HG02759 (cell line): ENCODE data around the gene L1CAM.

ENCODE experiments used
- ATAC-seq: cut with Tn5 transposase; IDR thresholded peaks from one replicate; pipeline ENCODE4 v1.9.1; 2021; ENCODE audit warnings: mild to moderate bottlenecking, moderate library complexity; ENCODE audit not compliant: unreplicated experiment

L1CAM gene, protein sequence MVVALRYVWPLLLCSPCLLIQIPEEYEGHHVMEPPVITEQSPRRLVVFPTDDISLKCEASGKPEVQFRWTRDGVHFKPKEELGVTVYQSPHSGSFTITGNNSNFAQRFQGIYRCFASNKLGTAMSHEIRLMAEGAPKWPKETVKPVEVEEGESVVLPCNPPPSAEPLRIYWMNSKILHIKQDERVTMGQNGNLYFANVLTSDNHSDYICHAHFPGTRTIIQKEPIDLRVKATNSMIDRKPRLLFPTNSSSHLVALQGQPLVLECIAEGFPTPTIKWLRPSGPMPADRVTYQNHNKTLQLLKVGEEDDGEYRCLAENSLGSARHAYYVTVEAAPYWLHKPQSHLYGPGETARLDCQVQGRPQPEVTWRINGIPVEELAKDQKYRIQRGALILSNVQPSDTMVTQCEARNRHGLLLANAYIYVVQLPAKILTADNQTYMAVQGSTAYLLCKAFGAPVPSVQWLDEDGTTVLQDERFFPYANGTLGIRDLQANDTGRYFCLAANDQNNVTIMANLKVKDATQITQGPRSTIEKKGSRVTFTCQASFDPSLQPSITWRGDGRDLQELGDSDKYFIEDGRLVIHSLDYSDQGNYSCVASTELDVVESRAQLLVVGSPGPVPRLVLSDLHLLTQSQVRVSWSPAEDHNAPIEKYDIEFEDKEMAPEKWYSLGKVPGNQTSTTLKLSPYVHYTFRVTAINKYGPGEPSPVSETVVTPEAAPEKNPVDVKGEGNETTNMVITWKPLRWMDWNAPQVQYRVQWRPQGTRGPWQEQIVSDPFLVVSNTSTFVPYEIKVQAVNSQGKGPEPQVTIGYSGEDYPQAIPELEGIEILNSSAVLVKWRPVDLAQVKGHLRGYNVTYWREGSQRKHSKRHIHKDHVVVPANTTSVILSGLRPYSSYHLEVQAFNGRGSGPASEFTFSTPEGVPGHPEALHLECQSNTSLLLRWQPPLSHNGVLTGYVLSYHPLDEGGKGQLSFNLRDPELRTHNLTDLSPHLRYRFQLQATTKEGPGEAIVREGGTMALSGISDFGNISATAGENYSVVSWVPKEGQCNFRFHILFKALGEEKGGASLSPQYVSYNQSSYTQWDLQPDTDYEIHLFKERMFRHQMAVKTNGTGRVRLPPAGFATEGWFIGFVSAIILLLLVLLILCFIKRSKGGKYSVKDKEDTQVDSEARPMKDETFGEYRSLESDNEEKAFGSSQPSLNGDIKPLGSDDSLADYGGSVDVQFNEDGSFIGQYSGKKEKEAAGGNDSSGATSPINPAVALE

DNA sequence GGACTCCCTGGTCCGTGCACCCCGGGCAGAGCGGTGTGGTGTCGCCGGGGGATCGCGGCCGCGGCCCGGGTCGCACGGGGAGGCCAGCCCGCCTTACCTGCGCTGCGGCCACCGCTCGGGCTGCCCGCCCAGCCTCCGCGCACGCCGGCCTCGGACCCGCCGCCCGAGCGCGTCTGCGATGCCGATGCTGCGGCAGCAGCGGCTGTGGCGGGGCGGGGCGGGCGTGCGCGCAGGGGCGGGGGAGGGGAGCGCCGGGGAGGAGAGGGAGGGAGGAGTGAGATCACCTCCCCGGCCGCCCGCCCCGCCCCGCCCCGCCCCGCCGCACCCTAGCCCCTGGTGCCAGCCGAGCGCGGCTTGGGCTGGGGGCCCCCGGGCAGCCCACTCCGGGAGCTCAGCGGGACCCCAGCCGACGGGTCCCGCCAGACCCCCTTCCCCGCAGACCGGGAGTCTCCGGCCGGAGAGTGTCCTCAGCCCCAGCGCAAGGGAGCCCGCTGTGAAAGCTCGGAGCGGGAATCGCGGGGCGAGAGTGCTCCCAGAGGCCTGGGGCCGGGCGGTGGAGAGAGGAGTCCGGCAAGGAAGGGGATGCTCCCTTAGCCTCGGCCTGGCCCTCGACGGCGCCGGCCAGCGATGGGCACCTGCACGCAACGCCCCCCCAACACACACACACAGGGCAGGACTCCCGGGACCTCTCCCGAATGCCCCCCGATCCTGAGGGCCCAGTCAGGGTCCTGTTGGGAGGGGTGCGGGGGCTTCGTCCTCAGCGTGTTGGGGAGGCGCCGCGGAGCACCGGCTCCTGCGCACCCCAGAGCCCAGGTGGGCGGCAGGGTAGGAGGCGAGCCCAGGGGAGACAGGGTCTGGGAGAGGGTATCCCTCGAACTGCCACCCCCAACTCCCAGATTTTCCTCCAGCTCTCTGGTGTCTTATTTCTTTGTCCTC lies at the start of gene L1CAM:
L1CAM (minus strand) TSS at position 206 of the 936 bp plus-strand sequence. CDS start 10,337 bp downstream, outside the sequence.
- ATAC-seq = no peak

DNA sequence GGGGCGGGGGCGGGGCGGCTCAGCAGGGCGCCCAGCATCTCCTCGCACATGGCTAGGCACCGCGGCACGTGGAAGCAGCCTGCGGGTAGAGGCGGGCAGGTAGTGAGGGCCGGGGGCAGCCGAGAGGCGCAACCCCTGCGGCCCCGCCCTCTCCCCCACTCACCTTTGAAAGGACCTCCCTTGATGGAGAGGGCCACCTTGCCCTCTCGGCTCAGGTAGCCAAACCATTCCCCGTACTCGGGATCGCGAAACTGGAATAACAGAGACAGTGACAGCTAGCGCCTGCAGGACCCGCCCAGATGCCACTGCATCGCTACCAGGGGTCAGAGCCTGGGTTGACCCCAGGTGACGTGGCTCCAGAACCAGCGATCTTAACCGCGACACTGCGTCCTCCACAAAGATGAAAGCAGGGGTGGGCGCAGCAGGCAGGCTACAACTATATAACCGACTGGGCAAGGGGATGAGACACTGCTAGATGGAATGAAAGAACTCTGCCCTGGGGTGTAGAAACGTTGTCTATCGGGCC lies 49.4 kb upstream of the L1CAM start:
- peak; percentile 12 for ATAC-seq

DNA sequence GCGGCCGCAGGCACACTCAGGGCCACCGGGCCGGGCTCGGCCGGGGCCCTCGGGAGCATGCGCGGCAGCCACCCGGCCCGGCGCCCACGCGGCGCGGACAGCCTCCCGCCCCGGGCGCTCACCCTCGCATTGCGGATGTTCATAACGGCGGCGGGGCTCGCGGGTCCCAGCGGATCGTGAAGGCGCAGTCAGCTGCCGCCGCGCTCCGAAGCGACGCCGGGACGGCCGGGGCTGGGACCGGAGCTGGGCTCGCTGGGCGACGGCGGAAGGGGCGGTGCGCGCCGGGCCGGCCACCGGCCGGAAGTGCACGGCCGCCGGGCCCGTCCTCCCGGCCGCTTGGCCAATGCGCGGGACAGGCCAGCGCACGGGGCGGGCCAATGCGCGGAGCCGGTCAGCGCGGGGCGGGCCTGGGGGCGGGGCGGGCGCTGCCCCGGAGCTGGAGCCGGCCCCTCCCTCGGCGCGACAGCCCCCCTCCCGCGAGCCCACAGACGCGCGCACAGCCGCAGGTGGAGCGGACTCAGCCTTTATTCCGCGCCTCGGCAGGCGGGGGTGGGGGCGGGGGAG lies 48.9 kb upstream of the L1CAM start, which contains the start of gene NAA10:
NAA10 (minus strand) TSS at position 276 of the 564 bp plus-strand sequence; CDS start at position 143, 133 bp downstream.
- ATAC-seq = peak; percentile 93

DNA sequence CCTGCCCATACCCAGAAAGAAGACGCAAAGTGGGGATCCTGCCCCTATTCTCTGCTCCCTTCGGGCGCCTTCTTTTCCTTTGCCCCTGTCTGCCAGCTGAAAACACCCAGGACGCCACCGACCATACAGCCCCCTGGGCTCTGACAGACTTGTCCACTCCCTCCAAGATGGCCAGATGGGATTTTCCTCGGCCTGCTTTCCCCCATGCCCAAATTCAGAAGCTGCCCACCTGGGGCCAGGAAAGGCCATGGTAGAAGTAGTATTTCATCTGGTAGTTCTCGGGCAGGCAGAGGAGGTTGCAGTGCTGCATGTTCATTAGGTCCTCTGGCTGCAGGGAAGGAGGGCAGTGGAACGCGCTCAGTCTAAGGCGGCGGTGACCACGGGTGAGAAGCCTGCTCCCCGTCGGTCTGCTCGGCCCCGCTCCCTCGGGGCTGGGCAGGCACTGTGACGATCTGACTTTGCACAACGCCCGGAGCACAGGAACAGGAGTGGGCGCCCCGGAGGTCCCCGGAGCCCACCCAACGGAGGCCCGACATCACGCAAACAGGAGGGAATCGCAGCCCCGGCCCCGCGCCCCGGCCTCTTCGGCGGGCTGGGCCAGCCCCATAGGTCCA lies 48.3 kb upstream of the L1CAM start:
- ATAC-seq = peak; percentile 26

DNA sequence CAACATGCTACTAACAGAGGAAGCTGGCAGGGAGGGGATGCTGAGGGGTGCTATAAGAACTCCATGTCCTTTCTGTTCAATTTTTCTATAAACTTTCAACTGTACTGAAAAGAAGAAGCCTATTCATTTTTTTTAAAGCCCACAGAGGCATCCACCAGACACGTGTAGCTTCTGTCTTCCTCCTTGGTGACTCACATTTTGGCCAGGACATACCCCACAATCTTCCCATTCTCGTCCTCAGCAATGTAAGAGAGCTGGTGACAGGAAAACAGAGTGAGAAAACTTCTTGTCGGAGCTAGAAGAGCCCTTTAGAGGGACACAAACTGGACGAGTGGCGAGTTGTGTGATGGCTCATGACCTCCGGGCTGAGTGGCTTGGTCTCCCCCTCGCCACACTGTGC lies 47.8 kb upstream of the L1CAM start:
- no peak for ATAC-seq

DNA sequence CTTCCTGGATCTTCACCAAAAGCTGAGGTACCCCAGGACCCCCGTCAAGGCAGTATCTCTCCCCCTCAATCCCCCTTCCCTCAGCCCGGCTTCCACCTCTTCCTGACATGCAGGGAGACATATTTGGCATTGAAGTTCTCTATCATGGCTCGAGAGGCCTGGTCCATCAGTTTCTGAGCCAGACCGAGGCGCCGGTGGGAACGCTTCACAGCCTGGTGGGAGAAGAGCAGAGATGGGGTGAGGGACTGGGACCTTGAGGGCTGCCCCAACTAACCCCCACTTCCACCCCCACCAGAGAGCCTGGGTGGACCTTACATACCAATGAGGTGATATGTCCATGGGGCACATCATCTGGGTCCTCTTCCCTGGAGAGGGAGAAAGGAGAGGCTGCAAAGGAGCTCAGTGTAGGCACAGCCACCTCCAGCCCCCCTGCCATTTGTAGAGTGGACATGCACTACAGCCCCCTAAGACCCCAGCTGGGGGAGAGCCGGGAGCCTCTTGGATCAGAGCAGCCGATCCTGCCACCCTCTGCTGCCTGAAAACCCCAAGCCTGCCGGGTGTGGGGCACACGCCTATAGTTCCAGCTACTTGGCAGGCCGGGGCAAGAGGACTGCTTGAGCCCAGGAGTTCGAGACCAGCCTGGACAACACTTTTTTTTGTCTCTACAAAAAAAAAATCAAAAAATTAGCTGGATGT lies 46.4 kb upstream of the L1CAM start:
- ATAC-seq = no peak

DNA sequence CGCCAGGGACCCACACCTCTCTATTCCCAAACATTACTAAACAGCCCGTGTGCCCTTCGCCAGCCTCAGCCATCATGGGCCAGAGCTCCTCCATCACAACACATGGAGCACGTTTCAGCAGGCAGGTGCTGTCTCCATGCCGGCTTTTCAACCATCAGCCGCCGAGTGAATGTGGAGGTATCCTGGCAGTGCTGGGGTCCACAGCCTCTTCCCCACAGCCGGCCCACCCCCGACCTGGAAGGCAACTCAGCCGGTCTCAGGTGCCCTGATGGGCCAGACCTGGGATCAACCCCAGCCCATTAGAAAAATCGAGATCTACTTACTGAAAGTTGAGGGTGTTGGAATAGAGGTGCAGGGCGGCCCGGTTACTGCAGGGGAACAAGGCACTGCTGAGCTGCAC lies 45.8 kb upstream of the L1CAM start:
- ATAC-seq = no peak

DNA sequence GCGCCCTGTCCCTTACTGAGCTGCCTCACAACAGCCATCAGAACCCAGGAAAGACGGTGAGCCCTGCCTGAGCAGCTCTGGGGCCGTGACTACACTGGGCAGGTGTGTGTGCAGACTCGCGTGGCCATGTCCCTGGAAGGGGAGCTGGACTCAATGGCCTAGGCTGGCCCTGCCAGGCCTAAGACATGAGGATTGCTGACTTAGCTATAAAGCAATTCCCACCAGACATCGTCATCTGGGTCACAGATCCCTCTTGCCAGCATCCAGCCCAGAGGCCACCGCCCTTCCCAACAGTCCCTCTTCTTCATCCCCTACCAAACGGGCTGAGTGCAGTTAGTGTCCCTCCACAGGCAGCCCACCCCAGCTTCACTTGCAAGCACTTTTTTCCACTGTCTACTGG lies 45.2 kb upstream of the L1CAM start:
- no peak for ATAC-seq

DNA sequence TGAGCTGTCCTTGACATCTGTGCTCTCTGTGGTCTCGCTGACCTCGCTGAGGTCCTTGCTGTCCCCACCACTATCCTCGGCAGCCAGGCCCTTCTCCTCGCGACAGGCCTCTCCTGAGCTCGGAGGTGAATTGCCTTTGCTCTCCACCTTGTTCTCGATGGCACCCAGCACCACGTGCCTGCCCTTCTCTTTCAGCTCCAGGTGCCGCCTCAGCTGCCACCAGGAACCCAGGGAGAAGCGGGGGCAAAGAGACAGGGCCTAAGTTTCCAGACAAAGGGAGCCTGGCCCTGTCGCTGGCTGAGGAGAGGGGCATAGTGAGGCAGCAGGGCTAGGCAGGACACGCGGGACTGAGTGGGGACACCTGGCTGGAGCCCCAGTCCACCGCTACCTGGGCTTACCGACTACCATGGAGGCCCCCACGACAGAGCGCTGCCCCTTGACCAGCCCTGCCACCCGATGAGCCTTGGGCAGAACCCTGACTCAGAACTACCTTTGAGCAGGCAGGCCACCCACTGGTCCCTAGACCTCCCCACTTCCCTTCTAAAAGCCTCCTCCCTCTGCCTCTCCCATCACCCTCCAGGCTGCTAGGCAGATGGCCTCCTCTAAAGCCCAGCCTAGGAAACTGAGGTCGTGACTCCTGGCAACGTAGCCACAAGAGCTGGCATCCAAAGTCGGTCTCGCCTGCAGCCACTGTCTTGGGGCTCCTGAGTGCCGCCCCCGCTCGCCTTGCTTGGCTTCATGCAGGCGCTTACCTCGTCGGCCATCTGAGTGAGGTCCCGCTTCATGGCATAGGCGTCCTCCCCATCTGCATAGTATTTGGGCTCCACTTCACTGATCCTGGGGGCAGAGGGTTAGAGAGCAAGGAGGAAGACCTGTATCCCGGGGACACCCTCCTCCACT lies 44.3 kb upstream of the L1CAM start:
- ATAC-seq = no peak

DNA sequence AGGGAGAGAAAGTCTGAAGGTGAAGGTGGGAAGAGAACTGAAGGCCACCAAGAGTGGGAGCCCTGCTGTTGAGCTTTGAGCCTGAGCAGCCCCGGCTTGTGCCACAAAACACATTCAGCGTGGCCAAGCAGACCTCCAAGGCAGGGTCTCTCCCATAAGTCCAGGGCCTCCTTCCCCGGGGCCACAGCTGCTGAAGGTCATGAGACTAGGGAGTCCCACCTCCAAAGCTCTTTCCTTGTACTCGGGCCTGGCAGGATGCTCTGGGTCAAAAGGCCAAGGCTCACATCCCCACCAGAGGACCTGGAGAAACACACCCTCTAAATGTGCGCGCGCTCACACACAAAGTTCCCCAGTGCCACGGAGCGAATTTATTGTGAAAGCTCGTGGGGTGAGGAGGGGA lies 43.6 kb upstream of the L1CAM start:
- ATAC-seq = no peak

DNA sequence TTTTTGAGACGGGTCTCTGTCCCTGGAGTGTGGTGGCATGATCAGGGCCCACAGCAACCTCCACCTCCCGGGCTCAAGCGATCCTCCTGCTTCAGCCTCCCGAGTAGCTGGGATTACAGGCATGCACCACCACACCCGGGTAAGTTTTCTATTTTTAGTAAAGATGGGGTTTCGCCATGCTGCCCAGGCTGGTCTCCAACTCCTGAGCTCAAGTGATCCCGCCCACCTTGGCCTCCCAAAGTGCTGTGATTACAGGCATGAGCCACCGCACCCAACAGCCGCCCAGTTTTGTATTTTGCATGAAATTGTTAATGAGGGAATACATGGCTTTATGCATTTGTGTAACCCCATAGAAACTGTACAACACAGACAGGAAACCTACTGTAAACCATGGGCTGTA lies 42.9 kb upstream of the L1CAM start:
- no peak for ATAC-seq

DNA sequence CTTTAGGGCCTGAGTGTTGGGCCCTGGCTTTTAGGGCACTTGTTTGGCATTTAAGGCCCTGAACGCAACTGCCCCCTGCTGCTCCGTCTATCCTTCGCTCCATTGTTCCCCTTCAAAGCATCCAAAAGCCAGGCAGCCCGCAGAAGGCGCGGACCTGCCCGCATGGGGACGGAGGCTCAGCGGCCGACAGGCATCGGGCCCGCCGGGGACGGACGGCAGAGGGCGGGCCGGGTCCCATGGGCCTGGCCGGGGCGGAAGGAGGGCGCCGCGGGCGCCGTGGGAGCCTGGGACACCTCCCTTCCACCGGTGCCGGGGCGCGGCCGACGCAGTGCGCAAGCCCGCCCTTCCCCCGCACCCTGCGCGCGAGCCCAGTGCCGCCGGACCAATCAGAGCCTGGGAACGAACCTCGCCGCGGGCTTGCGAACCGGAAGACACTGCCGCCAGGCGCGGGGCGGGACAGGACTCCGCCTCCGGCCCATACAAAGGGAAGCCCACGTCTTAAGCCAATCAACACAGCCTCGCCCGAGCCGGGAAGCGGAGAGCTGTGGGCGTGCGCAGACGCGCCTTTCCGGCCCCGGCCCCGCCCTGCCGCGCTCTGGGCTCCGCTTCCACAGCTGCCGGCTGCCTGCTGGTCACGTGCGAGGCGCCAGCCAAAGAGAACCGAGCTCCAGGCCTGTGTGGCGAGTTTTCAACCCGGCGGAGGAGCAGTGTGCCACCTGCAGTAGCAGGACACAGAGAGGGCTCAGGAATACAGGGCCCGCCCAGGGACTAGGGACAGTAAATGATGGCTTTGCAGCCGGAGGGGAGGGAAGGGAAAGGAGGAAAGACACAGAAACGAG lies 42.2 kb upstream of the L1CAM start:
- ATAC-seq = peak; percentile 71

DNA sequence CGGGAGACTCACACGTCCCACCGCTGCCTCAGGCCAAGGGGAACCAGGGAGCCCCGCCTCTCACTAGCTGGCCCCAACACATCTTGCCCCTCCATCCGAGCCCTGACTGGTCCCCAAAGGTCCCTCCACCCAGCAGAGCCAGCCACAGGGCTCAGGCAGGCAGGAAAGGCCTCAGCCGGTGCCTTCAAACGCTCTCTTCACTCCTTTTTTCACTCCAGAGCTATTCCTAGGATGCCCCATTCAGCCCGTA lies 41.6 kb upstream of the L1CAM start:
- no peak for ATAC-seq

DNA sequence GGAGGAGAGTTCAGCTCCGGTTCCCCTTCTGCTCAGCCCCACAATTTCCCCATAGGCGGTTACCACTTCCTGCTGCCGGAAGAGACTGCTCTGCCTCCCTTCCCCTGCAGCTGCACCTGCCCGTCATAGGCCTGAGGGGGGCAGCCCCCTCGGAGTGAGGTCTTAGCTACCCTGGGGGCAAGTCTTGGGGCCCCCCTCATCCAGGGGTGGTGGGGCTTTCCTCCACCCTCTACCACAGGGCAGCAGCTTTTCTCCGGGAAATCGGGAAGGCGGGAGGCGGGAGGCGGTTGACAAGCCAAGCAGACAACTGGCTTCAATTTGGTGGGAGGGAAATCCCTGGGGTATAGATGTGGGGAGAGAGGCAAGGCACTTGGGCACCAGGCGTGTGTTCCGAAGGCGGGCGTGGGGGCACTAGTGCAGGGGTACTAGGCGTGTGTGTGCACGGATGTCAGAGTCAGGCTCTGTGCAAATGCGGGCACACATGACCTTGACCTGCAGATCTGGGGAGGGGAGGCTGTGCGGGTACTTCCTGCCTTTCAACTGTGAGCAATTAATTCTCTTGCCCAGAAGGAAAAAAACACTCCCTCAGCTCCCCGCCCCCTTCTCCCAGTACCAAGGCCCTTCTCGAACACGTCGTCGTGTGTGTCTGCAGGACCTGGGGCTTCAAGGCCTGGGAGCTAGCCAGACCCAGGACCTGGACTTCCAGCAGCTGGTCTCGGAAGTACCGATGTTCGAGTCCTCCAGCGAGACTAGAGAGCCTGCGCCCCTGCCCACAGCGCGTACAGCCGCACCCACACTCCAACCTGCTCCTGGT lies 41.1 kb upstream of the L1CAM start:
- ATAC-seq = peak; percentile 36

DNA sequence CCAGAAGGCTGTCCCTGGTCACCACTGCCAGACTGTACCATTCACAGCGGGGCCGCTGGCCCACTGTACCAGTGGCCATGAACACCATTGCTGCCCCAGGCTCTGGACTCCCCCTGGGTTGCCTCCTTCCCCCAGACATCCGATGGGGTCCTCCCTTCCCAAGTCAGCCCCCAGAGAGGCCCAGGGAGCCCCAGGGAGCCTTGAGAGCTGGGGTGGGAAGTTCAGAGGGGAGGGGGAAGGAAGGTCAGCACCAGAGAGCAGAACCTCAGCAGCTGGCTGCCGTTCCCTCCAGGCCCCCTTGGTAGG lies 40.5 kb upstream of the L1CAM start:
- ATAC-seq = no peak
